GM12874 (cell line): Measurements from ENCODE around the gene ADH4.

Experiments
- CTCF ChIP-seq: IDR thresholded peaks from 2 replicates; pipeline ENCODE4 v1.5.1; 2011; ENCODE audit warnings: low read depth, mild to moderate bottlenecking, control low read depth, low read length, moderate library complexity; ENCODE audit not compliant: insufficient read depth

The ADH4 gene

GRCh38 chr4:99151995-99152394 lies 7.9 kb upstream of the ADH4 start:
- no peak for TF ChIP-seq CTCF

- TF ChIP-seq CTCF = no peak
These were observed 7.4 kb upstream of the ADH4 start for GRCh38 chr4:99151452-99151851.

GRCh38 chr4:99149426-99150019 lies 5.4 kb upstream of the ADH4 start:
- no peak for TF ChIP-seq CTCF

GRCh38 chr4:99148550-99148949 lies 4.5 kb upstream of the ADH4 start:
- no peak for TF ChIP-seq CTCF

- TF ChIP-seq CTCF = no peak
These were observed 490 bp upstream of the ADH4 start for GRCh38 chr4:99144587-99144986.

GRCh38 chr4:99136329-99136728 lies 7.8 kb downstream of the ADH4 start:
- no peak for TF ChIP-seq CTCF

GRCh38 chr4:99135541-99136162 lies 8.4 kb downstream of the ADH4 start:
- no peak for TF ChIP-seq CTCF
